Caco-2 (cell line): ENCODE results near the gene EGFR. TPM values are rescaled to one million over a fixed set of nuclear protein-coding genes. Genes with fewer than 3 reads are reported as not detected.

Source experiments
- BruUV-seq: library from RNA; stranded (reverse); fragments of 400-500 nt; replicated peaks from 2 replicates; lab custom pipeline; 2021; lab: Mats Ljungman, UMichigan
- CTCF ChIA-PET: fragments of 300-600 bp; sonication (Branson Sonifier 250); formaldehyde crosslinking; loops from one replicate; lab custom pipeline; 2022; ENCODE audit warnings: antibody characterized with exemption; lab: Charles Lee
- POLR2A ChIA-PET: fragments of 300-600 bp; sonication (Branson Sonifier 250); formaldehyde crosslinking; loops from one replicate; lab custom pipeline; 2022; ENCODE audit warnings: antibody characterized with exemption; lab: Charles Lee
- DNase-seq, 2 experiments: peaks; one replicate each; pipeline versions ENCODE4 v3.0.0 to v3.0.0-alpha.2; 2020 to 2022
- H3K27me3 ChIP-seq: replicated peaks from 2 replicates; pipeline ENCODE4 v1.6.0; 2011; ENCODE audit warnings: low read length; ENCODE audit not compliant: control insufficient read depth, insufficient read depth
- H3K36me3 ChIP-seq: 2 replicates; pipeline ENCODE4 v1.5.1; 2011; ENCODE audit warnings: low read length; ENCODE audit not compliant: control insufficient read depth, insufficient read depth
- H3K4me1 ChIP-seq: fragments of 250-450 bp; sonication (Bioruptor Pico); 2 replicates; pipeline ENCODE4 v1.5.1; 2020; ENCODE audit warnings: mild to moderate bottlenecking
- H3K4me3 ChIP-seq: 2 replicates; pipeline ENCODE4 v1.5.1; 2011; ENCODE audit warnings: low read depth, mild to moderate bottlenecking, control low read depth, low read length
- H3K9me3 ChIP-seq: fragments of 250-450 bp; sonication (Bioruptor Pico); 2 replicates; pipeline ENCODE4 v1.5.1; 2020; ENCODE audit warnings: mild to moderate bottlenecking, moderate library complexity
- H3K27ac Mint-ChIP-seq: one replicate; pipeline ENCODE4 v1.8.0; 2022; ENCODE audit warnings: mixed read lengths; ENCODE audit not compliant: unreplicated experiment
- H3K27me3 Mint-ChIP-seq: one replicate; pipeline ENCODE4 v1.8.0; 2022; ENCODE audit warnings: mixed read lengths; ENCODE audit not compliant: insufficient read depth, unreplicated experiment
- H3K36me3 Mint-ChIP-seq: one replicate; pipeline ENCODE4 v1.8.0; 2022; ENCODE audit warnings: mild to moderate bottlenecking, mixed read lengths; ENCODE audit not compliant: insufficient read depth, unreplicated experiment
- H3K4me1 Mint-ChIP-seq: one replicate; pipeline ENCODE4 v1.8.0; 2022; ENCODE audit warnings: low read depth, mixed read lengths; ENCODE audit not compliant: unreplicated experiment
- H3K4me3 Mint-ChIP-seq: one replicate; pipeline ENCODE4 v1.8.0; 2022; ENCODE audit warnings: mild to moderate bottlenecking, moderate library complexity, mixed read lengths; ENCODE audit not compliant: unreplicated experiment
- H3K9me3 Mint-ChIP-seq: one replicate; pipeline ENCODE4 v1.8.0; 2022; ENCODE audit warnings: mixed read lengths; ENCODE audit not compliant: unreplicated experiment
- CTCF ChIP-seq, 2 experiments: fragments of 200-600 bp in 1 of 2; IDR thresholded peaks; 1 replicate in 1 of 2; 2 replicates in 1 of 2; pipeline versions ENCODE4 v1.5.1 to v1.8.0; 2011 to 2022; ENCODE audit warnings: antibody characterized with exemption in 1 of 2, control low read depth in 1 of 2, inconsistent platforms in 1 of 2, low read depth in 1 of 2, low read length in 1 of 2, mild to moderate bottlenecking in 1 of 2, moderate library complexity in 1 of 2; ENCODE audit not compliant: insufficient read depth in 1 of 2, severe bottlenecking in 1 of 2, unreplicated experiment in 1 of 2
- intact Hi-C: fragments of 100-400 bp; cut with micrococcal nuclease; formaldehyde crosslinking; loops from one replicate; pipeline ENCODE4 v1.10.0; 2022; ENCODE audit not compliant: unreplicated experiment
- total RNA-seq: library from RNA; stranded (reverse); gene quantifications from 2 replicates; pipeline ENCODE4 v1.2.3, GENCODE V29; 2022

The EGFR gene
- total RNA-seq, 1 experiment from 2014 or later, result 60.1 TPM

- intact Hi-C loops, result no loop called here
- Mint-ChIP-seq H3K36me3 (peaks cover 16% of the 10 kb centered on the region), H3K9me3 (no peaks in the 10 kb centered on the region), H3K27ac (no peak overlapping the region), H3K27me3 (no peaks in the 10 kb centered on the region), H3K4me3 (no peak overlapping the region), H3K4me1 (no peaks in the 10 kb centered on the region)
- no peak for DNase-seq
- no peaks in the 10 kb centered on the region for H3K27me3 ChIP-seq
- H3K36me3 ChIP-seq, result peaks cover 14% of the 10 kb centered on the region
- ChIA-PET POLR2A (no interaction called here), CTCF (no interaction called here)
- H3K9me3 ChIP-seq, result no peaks in the 10 kb centered on the region
- no peaks in the 10 kb centered on the region for H3K4me1 ChIP-seq
- BruUV-seq, result no TSS peak
- no peak for TF ChIP-seq CTCF (IDR thresholded peaks at IDR 0.05; ENCODE audit: insufficient read depth in 1 of 2, low read depth in 1 of 2, low read length in 1 of 2, severe bottlenecking in 1 of 2, unreplicated experiment in 1 of 2)
- H3K4me3 ChIP-seq, result no peak overlapping the region
Observed at GRCh38 chr7:55203300-55203699, 184.5 kb downstream of the EGFR start.

- intact Hi-C loops, result no loop called here
- peaks cover 10% of the 10 kb centered on the region for H3K4me1 Mint-ChIP-seq
- POLR2A ChIA-PET, result no interaction called here
- no peaks in the 10 kb centered on the region for H3K9me3 Mint-ChIP-seq
- H3K4me1 ChIP-seq, result peaks cover 11% of the 10 kb centered on the region; the same call in 1 of the 2 replicates
- no TSS peak for BruUV-seq
- no peak for DNase-seq
- H3K27me3 ChIP-seq, result no peaks in the 10 kb centered on the region
- H3K4me3 ChIP-seq, result no peak overlapping the region
- peaks cover 8% of the 10 kb centered on the region; the same call in 1 of the 2 replicates for H3K36me3 ChIP-seq
- H3K27me3 Mint-ChIP-seq, result no peaks in the 10 kb centered on the region
- CTCF ChIA-PET, result no interaction called here
- H3K9me3 ChIP-seq, result no peaks in the 10 kb centered on the region
- TF ChIP-seq CTCF (IDR thresholded peaks at IDR 0.05; ENCODE audit: insufficient read depth in 1 of 2, low read depth in 1 of 2, low read length in 1 of 2, severe bottlenecking in 1 of 2, unreplicated experiment in 1 of 2), result no peak
- H3K36me3 Mint-ChIP-seq, result peaks cover 11% of the 10 kb centered on the region
- H3K4me3 Mint-ChIP-seq, result no peak overlapping the region
- no peak overlapping the region for H3K27ac Mint-ChIP-seq
Observed at GRCh38 chr7:55205124-55205955, 186.5 kb downstream of the EGFR start.

- H3K27me3 ChIP-seq, result no peaks in the 10 kb centered on the region
- peaks cover 8% of the 10 kb centered on the region; the same call in 1 of the 2 replicates for H3K36me3 ChIP-seq
- peaks cover 11% of the 10 kb centered on the region; the same call in 1 of the 2 replicates for H3K4me1 ChIP-seq
- no TSS peak for BruUV-seq
- DNase-seq, result no peak
- no peaks in the 10 kb centered on the region for H3K9me3 ChIP-seq
- intact Hi-C loops, result no loop called here
- H3K4me1 Mint-ChIP-seq, result peaks cover 10% of the 10 kb centered on the region
- H3K4me3 ChIP-seq, result no peak overlapping the region
- H3K36me3 Mint-ChIP-seq, result peaks cover 5% of the 10 kb centered on the region
- ChIA-PET POLR2A (no interaction called here), CTCF (no interaction called here)
- no peaks in the 10 kb centered on the region for H3K9me3 Mint-ChIP-seq
- H3K27me3 Mint-ChIP-seq, result no peaks in the 10 kb centered on the region
- TF ChIP-seq CTCF (IDR thresholded peaks at IDR 0.05; ENCODE audit: insufficient read depth in 1 of 2, low read depth in 1 of 2, low read length in 1 of 2, severe bottlenecking in 1 of 2, unreplicated experiment in 1 of 2), result no peak
- no peak overlapping the region for H3K4me3 Mint-ChIP-seq
- no peak overlapping the region for H3K27ac Mint-ChIP-seq
Observed at GRCh38 chr7:55206235-55207029, 187.6 kb downstream of the EGFR start.
